Endothelial cell of umbilical vein (primary cell): Measurements from ENCODE around the gene TRIM56.
"Not testable (repeated sequence)": the region's sequence is repeated elsewhere in the genome, so short reads cannot be mapped to it uniquely, and the experiment has no call there.

Source experiments
- EZH2 ChIP-seq: IDR thresholded peaks from 2 replicates; pipeline ENCODE4 v1.6.1; 2012; ENCODE audit warnings: borderline replicate concordance, low read depth, mild to moderate bottlenecking, moderate library complexity, low read length, inconsistent platforms; ENCODE audit not compliant: severe bottlenecking
- JUN ChIP-seq: IDR thresholded peaks from 2 replicates; pipeline ENCODE4 v1.6.1; 2011; ENCODE audit warnings: borderline replicate concordance, low read depth; ENCODE audit not compliant: insufficient read length, insufficient read depth
- POLR2A ChIP-seq: IDR thresholded peaks from 2 replicates; pipeline ENCODE4 v1.6.1; 2012; ENCODE audit warnings: low read depth, mild to moderate bottlenecking, control low read depth, low read length
- POLR2AphosphoS5 ChIP-seq: IDR thresholded peaks from 2 replicates; pipeline ENCODE4 v1.6.1; 2012; ENCODE audit warnings: low read depth, mild to moderate bottlenecking, control low read depth, low read length, moderate library complexity; ENCODE audit not compliant: insufficient read depth
- TF ChIP-seq, protein P1 (sequence below), 2 donors: IDR thresholded peaks; 1 replicate in 1 of 2; 2 replicates in 1 of 2; pipeline ENCODE4 v1.5.1; 2011; ENCODE audit warnings: low read length in 2 of 2, mild to moderate bottlenecking in 2 of 2, moderate library complexity in 2 of 2, control low read depth in 1 of 2, inconsistent platforms in 1 of 2, low read depth in 1 of 2; ENCODE audit not compliant: insufficient read depth in 1 of 2; ENCODE audit errors: extremely low read depth in 1 of 2
- TF ChIP-seq, protein P2 (sequence below): IDR thresholded peaks from 2 replicates; pipeline ENCODE4 v1.6.1; 2011; ENCODE audit not compliant: insufficient read depth, insufficient read length

DNA sequence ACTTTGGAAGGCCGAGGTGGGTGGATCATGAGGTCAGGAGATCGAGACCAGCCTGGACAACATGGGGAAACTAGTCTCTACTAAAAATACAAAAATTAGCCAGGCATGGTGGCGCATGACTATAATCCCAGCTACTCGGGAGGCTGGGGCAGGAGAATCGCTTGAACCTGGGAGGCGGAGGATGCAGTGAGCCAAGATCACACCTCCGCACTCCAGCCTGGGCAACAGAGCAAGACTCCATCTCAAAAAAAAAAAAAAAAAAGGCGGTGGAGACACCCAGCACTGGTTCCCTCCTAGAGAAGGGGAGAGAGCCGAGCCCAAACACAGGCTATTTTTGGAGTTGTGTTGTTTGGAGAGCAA, 36.3 kb downstream of the TRIM56 start:
- not testable (repeated sequence) for TF ChIP-seq EZH2, POLR2AphosphoS5, JUN, POLR2A
- TF ChIP-seq, protein P1, sequence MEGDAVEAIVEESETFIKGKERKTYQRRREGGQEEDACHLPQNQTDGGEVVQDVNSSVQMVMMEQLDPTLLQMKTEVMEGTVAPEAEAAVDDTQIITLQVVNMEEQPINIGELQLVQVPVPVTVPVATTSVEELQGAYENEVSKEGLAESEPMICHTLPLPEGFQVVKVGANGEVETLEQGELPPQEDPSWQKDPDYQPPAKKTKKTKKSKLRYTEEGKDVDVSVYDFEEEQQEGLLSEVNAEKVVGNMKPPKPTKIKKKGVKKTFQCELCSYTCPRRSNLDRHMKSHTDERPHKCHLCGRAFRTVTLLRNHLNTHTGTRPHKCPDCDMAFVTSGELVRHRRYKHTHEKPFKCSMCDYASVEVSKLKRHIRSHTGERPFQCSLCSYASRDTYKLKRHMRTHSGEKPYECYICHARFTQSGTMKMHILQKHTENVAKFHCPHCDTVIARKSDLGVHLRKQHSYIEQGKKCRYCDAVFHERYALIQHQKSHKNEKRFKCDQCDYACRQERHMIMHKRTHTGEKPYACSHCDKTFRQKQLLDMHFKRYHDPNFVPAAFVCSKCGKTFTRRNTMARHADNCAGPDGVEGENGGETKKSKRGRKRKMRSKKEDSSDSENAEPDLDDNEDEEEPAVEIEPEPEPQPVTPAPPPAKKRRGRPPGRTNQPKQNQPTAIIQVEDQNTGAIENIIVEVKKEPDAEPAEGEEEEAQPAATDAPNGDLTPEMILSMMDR (IDR thresholded peaks at IDR 0.05; ENCODE audit: extremely low read depth in 1 of 2, insufficient read depth in 1 of 2, low read depth in 1 of 2, low read length in 2 of 2), result not testable (repeated sequence)
- TF ChIP-seq, protein P2, sequence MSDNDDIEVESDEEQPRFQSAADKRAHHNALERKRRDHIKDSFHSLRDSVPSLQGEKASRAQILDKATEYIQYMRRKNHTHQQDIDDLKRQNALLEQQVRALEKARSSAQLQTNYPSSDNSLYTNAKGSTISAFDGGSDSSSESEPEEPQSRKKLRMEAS, result not testable (repeated sequence)
